Activated T-cell treated with anti-CD3 and anti-CD28 coated beads, Interleukin-2, amount 50 U/mL, for 48 hours (primary cell): ENCODE data around the gene FOLR2.

Experiments used
- DNase-seq, 2 experiments: peaks; one replicate each; pipeline ENCODE4 v3.0.0-alpha.2; 2020

The FOLR2 gene

DNA sequence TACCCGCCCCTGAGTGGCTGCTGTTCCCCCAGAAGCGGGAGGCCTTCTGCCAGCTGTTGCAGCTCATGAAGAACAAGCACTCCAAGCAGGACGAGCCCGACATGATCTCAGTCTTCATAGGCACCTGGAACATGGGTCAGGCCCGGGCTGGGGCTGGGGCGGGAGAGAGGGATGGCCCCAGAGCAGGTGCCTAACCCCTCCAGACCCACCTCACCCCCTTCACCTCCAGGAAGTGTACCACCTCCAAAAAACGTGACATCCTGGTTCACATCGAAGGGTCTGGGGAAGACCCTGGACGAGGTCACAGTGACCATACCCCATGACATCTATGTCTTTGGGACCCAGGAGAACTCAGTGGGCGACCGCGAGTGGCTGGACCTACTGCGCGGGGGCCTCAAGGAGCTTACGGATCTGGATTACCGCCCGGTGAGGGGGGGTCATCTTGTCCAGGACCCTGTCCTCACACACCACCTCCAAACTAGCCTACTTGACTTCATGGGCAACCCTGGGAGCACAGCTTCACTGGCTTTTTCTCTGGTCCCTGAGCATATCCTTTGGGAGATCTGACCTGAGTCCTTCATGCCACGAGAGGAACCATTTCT, 14.3 kb downstream of the FOLR2 start:
- no peak for DNase-seq

GRCh38 chr11:72231396-72232259, 15.0 kb downstream of the FOLR2 start:
- DNase-seq: no peak

GRCh38 chr11:72232260-72233055, 15.9 kb downstream of the FOLR2 start:
- no peak for DNase-seq

DNA sequence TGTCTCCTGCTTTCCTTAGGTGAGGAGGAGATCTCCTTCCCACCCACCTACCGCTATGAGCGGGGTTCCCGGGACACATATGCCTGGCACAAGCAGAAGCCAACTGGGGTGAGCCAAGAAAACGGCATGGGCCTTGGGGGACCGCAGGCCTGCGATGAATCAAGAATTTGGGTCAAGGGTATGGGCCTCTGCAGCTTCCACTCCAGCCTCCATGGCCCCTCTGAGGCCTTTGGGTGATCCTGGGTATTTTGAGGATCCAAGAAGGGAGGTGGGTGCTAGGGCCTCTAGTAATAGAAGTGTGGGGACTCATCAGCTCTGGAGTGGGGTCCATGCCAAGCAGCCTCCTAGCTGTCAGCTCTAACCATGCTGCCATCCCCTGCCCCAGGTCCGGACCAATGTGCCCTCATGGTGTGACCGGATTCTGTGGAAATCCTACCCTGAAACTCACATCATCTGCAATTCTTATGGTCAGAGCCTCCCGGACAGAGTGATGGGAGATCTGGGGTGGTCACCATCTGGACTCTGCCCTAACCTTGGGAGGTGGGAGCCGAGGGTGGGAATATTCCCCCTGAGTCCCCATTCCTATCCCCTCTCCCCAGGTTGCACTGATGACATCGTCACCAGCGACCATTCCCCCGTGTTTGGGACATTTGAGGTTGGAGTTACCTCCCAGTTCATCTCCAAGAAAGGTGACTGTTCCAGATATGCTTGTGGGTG, 16.6 kb downstream of the FOLR2 start:
- no peak for DNase-seq

DNA sequence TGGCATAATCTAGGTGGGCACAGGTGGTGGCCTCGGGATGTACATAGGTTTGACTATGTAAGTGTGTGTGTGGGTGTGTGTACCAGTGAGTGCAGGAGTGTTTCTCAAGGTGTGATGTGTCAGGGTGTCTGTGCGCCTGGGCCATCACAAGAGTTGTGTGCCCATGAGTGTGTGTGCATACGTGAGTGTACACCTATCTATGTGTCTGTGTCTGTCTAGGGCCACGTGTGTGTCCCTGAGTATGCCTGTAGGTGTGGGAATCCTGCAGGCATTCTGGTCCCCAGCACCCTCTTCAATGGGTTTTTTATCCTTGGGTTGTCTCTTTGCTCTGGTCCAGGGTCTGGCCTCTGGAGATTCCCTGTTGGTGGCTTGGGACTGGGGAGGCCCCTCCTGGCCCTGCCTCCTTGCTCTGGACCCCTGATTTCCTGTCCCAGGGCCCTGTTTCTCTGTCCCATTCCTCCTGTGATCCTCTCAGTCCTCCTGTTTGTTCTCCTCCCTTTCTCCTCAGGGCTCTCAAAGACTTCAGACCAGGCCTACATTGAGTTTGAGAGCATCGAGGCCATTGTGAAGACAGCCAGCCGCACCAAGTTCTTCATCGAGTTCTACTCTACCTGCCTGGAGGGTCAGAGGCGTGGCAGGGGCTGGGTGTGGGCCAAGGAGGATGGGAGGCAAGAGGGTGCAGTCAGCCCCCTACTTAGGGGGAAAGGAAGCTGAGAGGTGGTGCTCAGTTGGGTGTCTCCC, 17.3 kb downstream of the FOLR2 start:
- no peak for DNase-seq

DNA sequence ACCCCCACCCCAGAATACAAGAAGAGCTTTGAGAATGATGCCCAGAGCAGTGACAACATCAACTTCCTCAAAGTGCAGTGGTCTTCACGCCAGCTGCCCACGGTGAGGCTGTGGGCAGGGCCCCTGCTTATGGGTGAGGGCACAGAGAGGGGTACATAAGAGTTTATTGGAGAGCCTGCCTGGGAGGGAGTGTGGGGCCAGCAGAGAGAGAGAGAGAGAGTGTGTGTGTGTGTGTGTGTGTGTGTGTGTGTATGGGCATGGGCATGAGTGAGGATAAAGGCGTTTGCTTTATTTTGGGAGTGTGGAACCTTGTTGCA, 17.9 kb downstream of the FOLR2 start:
- no peak for DNase-seq

- no peak for DNase-seq
Observed at GRCh38 chr11:72234920-72235319, 18.3 kb downstream of the FOLR2 start.

- no peak for DNase-seq
Observed at GRCh38 chr11:72235351-72236057, 18.9 kb downstream of the FOLR2 start.

- DNase-seq: no peak
Observed at GRCh38 chr11:72236083-72236697, 19.6 kb downstream of the FOLR2 start.

GRCh38 chr11:72236774-72237111, 20.1 kb downstream of the FOLR2 start:
- no peak for DNase-seq

GRCh38 chr11:72237112-72237931, 20.7 kb downstream of the FOLR2 start:
- no peak for DNase-seq

- DNase-seq: peak; percentile 66 to 75
Observed at GRCh38 chr11:72238040-72238450, 21.5 kb downstream of the FOLR2 start.

GRCh38 chr11:72238492-72239312, 22.1 kb downstream of the FOLR2 start:
- no peak for DNase-seq

DNA sequence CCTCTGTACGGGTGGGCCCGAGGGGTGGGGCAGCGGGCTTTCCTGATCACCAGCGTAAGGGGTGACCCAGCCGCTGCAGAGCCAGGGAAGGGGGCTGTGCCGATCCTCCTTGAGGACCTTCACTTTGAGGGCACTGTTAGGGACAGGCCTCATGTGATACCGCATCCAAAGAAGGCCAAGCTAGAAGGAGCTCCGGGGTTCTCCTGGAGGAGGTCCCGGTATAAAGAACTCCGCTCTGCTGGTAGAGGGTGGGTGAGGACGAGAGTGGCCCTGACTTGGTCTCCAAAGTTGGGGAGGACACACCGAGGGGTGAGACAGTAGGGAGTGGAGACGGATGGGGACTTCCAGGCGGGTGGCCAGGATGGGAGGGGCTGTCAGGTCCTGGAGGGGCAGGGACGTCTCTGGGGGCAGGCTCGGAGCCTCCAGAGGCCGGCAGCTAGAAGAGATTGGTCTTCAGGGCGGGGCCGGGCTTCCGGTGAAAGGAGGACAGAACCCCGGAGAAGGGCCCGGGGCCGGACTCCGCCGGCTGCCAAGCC, 22.8 kb downstream of the FOLR2 start:
- DNase-seq: peak in 1 of 2 experiments; percentile 38

DNA sequence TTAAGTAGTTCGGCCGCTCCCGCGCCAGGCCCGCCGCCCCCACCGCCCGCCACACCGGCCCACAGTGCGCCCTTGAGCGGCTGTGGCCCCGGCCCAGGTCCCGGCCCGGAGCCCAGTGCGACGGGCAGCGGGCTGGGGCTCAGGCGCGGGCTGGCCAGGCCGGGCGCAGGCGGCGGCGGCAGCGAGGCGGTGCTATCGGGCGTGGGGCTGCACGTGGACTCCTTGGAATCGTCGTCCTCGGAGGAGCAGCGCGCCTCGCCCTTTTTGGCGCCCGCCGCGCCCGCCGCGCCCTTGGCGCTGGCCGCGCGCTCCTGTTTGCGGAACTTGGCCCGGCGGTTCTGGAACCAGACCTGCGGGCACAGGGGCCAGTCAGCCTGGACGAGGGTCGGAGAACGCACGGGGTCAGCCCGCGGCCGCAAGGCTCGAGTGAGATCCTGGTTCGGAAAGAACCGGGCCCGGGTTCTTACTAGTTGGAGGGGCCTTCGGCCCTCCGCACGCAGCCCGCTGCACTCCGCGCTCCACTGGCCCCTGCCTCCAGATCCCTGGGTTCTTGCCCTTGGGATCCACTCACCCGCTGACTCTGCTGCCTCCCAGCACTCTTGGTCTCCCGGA, 23.4 kb downstream of the FOLR2 start:
- peak in 1 of 2 experiments; percentile 38 for DNase-seq

- DNase-seq: peak; percentile 44 to 46
Observed at GRCh38 chr11:72240461-72241290, 24.1 kb downstream of the FOLR2 start.

GRCh38 chr11:72241291-72241781, 24.7 kb downstream of the FOLR2 start:
- DNase-seq: no peak

DNA sequence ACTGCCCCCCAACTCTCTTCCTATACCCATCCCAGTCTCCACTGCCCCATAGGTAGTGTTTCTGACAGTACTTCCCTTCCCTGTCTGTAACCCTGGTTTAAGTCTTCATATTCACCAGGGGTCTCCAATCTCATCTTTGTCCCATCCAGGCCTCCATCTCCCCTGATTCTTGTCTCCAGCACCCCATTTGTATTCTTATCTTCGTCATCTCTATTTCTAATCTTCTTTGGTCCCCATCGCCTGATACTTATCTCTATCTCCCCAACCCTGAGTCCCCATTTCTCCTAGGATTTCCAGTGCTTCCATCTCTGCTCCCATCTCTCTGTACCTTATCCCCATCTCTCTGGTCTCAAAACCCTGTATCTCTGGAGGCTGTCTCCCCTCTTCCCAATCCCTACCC, 25.5 kb downstream of the FOLR2 start:
- no peak for DNase-seq
